GM19240 (cell line): ENCODE measurements around the gene PLCB2.

Source experiments
- DNase-seq: peaks from one replicate; pipeline ENCODE4 v3.0.0; 2011; ENCODE audit warnings: low spot score; ENCODE audit not compliant: insufficient read length

Gene PLCB2

GRCh38 chr15:40306371-40306770 is 1.4 kb downstream of the PLCB2 start:
- no peak for DNase-seq

- DNase-seq = no peak
Measured at GRCh38 chr15:40305281-40305680, 2.5 kb downstream of the PLCB2 start.

- DNase-seq = no peak
Measured at GRCh38 chr15:40303576-40303975, 4.2 kb downstream of the PLCB2 start.

GRCh38 chr15:40302981-40303380 is 4.8 kb downstream of the PLCB2 start:
- DNase-seq = no peak

GRCh38 chr15:40302288-40302886 is 5.3 kb downstream of the PLCB2 start:
- no peak for DNase-seq

GRCh38 chr15:40301467-40302179 is 6.1 kb downstream of the PLCB2 start:
- no peak for DNase-seq

GRCh38 chr15:40300771-40301170 is 7.0 kb downstream of the PLCB2 start:
- DNase-seq = no peak

GRCh38 chr15:40300367-40300766 is 7.4 kb downstream of the PLCB2 start:
- no peak for DNase-seq

- DNase-seq = no peak
Measured at GRCh38 chr15:40298216-40298935, 9.4 kb downstream of the PLCB2 start.

GRCh38 chr15:40297356-40297755 is 10.4 kb downstream of the PLCB2 start:
- no peak for DNase-seq

- DNase-seq = no peak
Measured at GRCh38 chr15:40296561-40297230, 11.0 kb downstream of the PLCB2 start.

GRCh38 chr15:40295877-40296560 is 11.7 kb downstream of the PLCB2 start:
- DNase-seq = no peak

GRCh38 chr15:40295297-40295696 is 12.4 kb downstream of the PLCB2 start:
- DNase-seq = no peak

GRCh38 chr15:40293905-40294895 is 13.5 kb downstream of the PLCB2 start:
- DNase-seq = no peak

- DNase-seq = no peak
Measured at GRCh38 chr15:40293006-40293405, 14.7 kb downstream of the PLCB2 start.

GRCh38 chr15:40292246-40292645 is 15.5 kb downstream of the PLCB2 start:
- no peak for DNase-seq

- DNase-seq = no peak
Measured at GRCh38 chr15:40290918-40291574, 16.7 kb downstream of the PLCB2 start.

- DNase-seq = no peak
Measured at GRCh38 chr15:40290545-40290917, 17.2 kb downstream of the PLCB2 start.

- no peak for DNase-seq
Measured at GRCh38 chr15:40289140-40289775, 18.5 kb downstream of the PLCB2 start.
